Upper lobe of right lung (tissue), 1 donor: Measurements from ENCODE around the gene ZNF410. TPM values are rescaled to one million over a fixed set of nuclear protein-coding genes. Genes with fewer than 3 reads are reported as not detected.
A peak's percentile ranks its signal among the peaks of the same experiment; 100 is the strongest.
"Not testable (repeated sequence)": the region's sequence is repeated elsewhere in the genome, so short reads cannot be mapped to it uniquely, and the experiment has no call there.

Experiments
- ATAC-seq: fragments of 200-7000 bp; cut with Tn5 transposase; one replicate; pipeline ENCODE4 v1.9.1; 2020; ENCODE audit warnings: mild to moderate bottlenecking, moderate library complexity
- DNase-seq: peaks from one replicate; pipeline ENCODE4 v3.0.0-alpha.2; 2020
- H3K27ac ChIP-seq: fragments of 200-600 bp; one replicate; pipeline ENCODE4 v1.8.0; 2022
- H3K27me3 ChIP-seq: fragments of 200-600 bp; one replicate; pipeline ENCODE4 v1.8.0; 2022; ENCODE audit warnings: mild to moderate bottlenecking
- H3K36me3 ChIP-seq: fragments of 200-600 bp; one replicate; pipeline ENCODE4 v1.8.0; 2022
- H3K4me1 ChIP-seq: fragments of 200-600 bp; one replicate; pipeline ENCODE4 v1.8.0; 2022
- H3K4me3 ChIP-seq: fragments of 200-600 bp; one replicate; pipeline ENCODE4 v1.8.0; 2022; ENCODE audit warnings: mild to moderate bottlenecking
- H3K9me3 ChIP-seq: fragments of 200-600 bp; one replicate; pipeline ENCODE4 v1.8.0; 2022
- CTCF ChIP-seq: fragments of 200-600 bp; IDR thresholded peaks from one replicate; pipeline ENCODE4 v1.8.0; 2022; ENCODE audit warnings: antibody characterized with exemption
- intact Hi-C: fragments of 100-400 bp; cut with DNase I; formaldehyde crosslinking; loops from one replicate; pipeline ENCODE4 v1.11.0; 2022
- total RNA-seq: library from RNA; stranded (reverse); fragmentation: NEBNext Ultra II Directional; extraction: Animal tissue kit (Norgen Biotek cat#: 25700); gene quantifications from one replicate; pipeline ENCODE4 v1.2.1, GENCODE V29; 2021
- donor health status: DM: no; HTN: yes; CAD: no; lungs with severe emphysema.

Gene ZNF410
- total RNA-seq, 1 donor from 2014 or later: 50.6 TPM

- TF ChIP-seq CTCF: no peak
- intact Hi-C loops: no loop called here
- ATAC-seq (no peak), DNase-seq (no peak)
- peaks cover 1% of the 10 kb centered on the region for H3K36me3 ChIP-seq
- no peak overlapping the region for H3K4me3 ChIP-seq
- H3K27ac ChIP-seq: no peak overlapping the region
- no peaks in the 10 kb centered on the region for H3K9me3 ChIP-seq
- H3K27me3 ChIP-seq: no peaks in the 10 kb centered on the region
- peaks cover 26% of the 10 kb centered on the region for H3K4me1 ChIP-seq
These were observed 1.7 kb downstream of the ZNF410 start for GRCh38 chr14:73888460-73888725.

- no peaks in the 10 kb centered on the region for H3K9me3 ChIP-seq
- no peak overlapping the region for H3K27ac ChIP-seq
- H3K4me1 ChIP-seq: peaks cover 26% of the 10 kb centered on the region
- no peak for TF ChIP-seq CTCF
- DNase-seq (no peak), ATAC-seq (no peak)
- peaks cover 7% of the 10 kb centered on the region for H3K36me3 ChIP-seq
- intact Hi-C loops: no loop called here
- H3K4me3 ChIP-seq: no peak overlapping the region
- no peaks in the 10 kb centered on the region for H3K27me3 ChIP-seq
These were observed 2.3 kb downstream of the ZNF410 start for GRCh38 chr14:73888971-73889370.

- TF ChIP-seq CTCF: no peak
- Histone ChIP-seq H3K4me1 (peaks cover 26% of the 10 kb centered on the region), H3K4me3 (no peak overlapping the region), H3K27ac (no peak overlapping the region), H3K36me3 (peaks cover 11% of the 10 kb centered on the region), H3K27me3 (no peaks in the 10 kb centered on the region), H3K9me3 (no peaks in the 10 kb centered on the region)
- no peak for ATAC-seq
- no peak for DNase-seq
- intact Hi-C loops: no loop called here
These were observed 2.7 kb downstream of the ZNF410 start for GRCh38 chr14:73889376-73889775.

DNA sequence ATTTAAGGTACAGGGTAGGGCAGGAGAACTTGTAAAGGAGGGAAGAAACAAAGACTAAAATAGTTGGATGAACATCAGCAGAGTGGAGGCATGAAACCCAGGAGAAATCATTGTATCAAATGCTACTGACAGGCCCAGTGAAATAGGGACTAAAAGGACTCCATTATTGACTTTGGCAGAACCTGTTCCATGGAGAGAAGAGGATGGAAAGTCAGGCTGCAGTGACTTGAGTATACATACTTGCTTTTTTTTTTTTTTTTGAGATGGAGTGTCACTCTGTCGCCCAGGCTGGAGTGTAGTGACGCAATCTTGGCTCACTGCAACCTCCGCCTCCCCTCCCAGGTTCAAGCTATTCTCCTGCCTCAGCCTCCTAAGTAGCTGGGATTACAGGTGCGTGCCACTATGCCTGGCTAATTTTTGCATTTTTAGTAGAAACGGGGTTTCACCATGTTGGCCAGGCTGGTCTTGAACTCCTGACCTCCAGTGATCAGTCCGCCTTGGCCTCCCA, 7.6 kb downstream of the ZNF410 start:
- ATAC-seq (peak; percentile 78), DNase-seq (peak; percentile 70)
- H3K9me3 ChIP-seq, intact Hi-C loops, H3K4me1 ChIP-seq, H3K4me3 ChIP-seq, H3K27ac ChIP-seq, H3K27me3 ChIP-seq: not testable (repeated sequence)
- peaks cover 59% of the 10 kb centered on the region for H3K36me3 ChIP-seq

GRCh38 chr14:73895939-73896338, 9.3 kb downstream of the ZNF410 start:
- intact Hi-C loops: no loop called here
- no peak for TF ChIP-seq CTCF
- H3K27me3 ChIP-seq: no peaks in the 10 kb centered on the region
- H3K36me3 ChIP-seq: peaks cover 76% of the 10 kb centered on the region
- ATAC-seq (no peak), DNase-seq (no peak)
- no peak overlapping the region for H3K4me3 ChIP-seq
- H3K9me3 ChIP-seq: no peaks in the 10 kb centered on the region
- H3K27ac ChIP-seq: no peak overlapping the region
- H3K4me1 ChIP-seq: no peaks in the 10 kb centered on the region

- Histone ChIP-seq H3K9me3 (no peaks in the 10 kb centered on the region), H3K27me3 (no peaks in the 10 kb centered on the region), H3K4me3 (no peak overlapping the region), H3K4me1 (no peaks in the 10 kb centered on the region), H3K36me3 (peaks cover 82% of the 10 kb centered on the region), H3K27ac (no peak overlapping the region)
- no peak for TF ChIP-seq CTCF
- no peak for DNase-seq
- intact Hi-C loops: no loop called here
- no peak for ATAC-seq
These were observed 9.9 kb downstream of the ZNF410 start for GRCh38 chr14:73896521-73896920.
